ENCODE measurements around the gene ELOA. TPM values are rescaled to one million over a fixed set of nuclear protein-coding genes. Genes with fewer than 3 reads are reported as not detected.

ELOA gene
- total RNA-seq, 1 donor from 2014 or later, result 16.8 TPM

DNA sequence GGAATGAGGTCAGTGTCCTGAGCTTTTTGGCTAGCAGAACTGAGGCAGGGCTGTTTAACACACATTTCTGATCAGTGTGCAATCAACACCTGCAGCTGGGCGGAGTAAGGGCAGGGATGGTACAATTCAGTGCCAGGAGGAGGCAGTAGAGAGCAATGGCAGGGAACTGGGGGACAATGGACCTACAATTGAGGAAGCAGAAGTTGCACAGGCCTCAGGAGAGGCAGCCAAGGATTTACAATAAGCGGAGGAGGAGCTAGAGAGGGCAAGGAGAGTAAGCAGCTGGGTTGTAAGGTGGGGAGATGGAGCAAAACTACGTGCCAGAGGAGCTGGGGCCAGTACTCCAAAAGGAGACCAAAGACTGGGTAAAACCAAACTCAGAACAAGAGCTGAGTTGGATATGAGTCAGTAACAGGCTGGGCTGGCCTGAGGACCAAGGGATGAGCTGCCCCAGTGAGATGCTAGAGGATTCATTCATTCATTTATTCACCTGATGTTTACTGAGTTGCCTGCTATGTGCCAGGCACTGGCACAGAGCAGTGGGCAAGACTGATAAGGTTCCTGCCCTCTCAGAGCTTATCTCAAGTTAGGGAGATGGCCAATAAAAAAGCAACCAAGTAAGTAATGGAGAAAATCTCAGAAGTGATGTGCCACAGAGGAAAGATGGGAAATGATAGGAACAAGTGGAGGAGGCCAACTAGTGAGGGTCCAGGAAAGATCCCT lies 67.7 kb downstream of the ELOA start:
- TF ChIP-seq, protein P1, sequence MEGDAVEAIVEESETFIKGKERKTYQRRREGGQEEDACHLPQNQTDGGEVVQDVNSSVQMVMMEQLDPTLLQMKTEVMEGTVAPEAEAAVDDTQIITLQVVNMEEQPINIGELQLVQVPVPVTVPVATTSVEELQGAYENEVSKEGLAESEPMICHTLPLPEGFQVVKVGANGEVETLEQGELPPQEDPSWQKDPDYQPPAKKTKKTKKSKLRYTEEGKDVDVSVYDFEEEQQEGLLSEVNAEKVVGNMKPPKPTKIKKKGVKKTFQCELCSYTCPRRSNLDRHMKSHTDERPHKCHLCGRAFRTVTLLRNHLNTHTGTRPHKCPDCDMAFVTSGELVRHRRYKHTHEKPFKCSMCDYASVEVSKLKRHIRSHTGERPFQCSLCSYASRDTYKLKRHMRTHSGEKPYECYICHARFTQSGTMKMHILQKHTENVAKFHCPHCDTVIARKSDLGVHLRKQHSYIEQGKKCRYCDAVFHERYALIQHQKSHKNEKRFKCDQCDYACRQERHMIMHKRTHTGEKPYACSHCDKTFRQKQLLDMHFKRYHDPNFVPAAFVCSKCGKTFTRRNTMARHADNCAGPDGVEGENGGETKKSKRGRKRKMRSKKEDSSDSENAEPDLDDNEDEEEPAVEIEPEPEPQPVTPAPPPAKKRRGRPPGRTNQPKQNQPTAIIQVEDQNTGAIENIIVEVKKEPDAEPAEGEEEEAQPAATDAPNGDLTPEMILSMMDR (IDR thresholded peaks at IDR 0.05; ENCODE audit: insufficient read depth, low read length, severe bottlenecking), result peak; percentile 80
- Histone ChIP-seq H3K36me3 (ENCODE audit: control insufficient read depth, insufficient read depth, low read length) (peaks cover 8% of the 10 kb centered on the region), H3K4me3 (ENCODE audit: low read depth, low read length) (no peak overlapping the region), H3K27me3 (ENCODE audit: control insufficient read depth, insufficient read depth, low read length) (no peaks in the 10 kb centered on the region)
- FAIRE-seq (peak; percentile 94), DNase-seq (ENCODE audit: low read depth) (peak; percentile 57)

Other genes with a start within 250 kb of the ELOA start
- under 0.01 and 0.38 TPM in 2 replicates for gene E2F2, start 212.2 kb upstream of the ELOA start, total RNA-seq
- 36.5 and 47.4 TPM in 2 replicates for gene ID3, start 184.0 kb upstream of the ELOA start, total RNA-seq
- 1,896 and 1,988 TPM in 2 replicates for gene RPL11, start 51.7 kb upstream of the ELOA start, total RNA-seq
- 54.2 and 66.1 TPM in 2 replicates for gene PITHD1, start 34.9 kb downstream of the ELOA start, total RNA-seq
- 41.9 and 42.6 TPM in 2 replicates for gene LYPLA2, start 47.7 kb downstream of the ELOA start, total RNA-seq
- gene GALE, start 57.3 kb downstream of the ELOA start, total RNA-seq, result 108 and 130 TPM in 2 replicates
- gene HMGCL, start 82.0 kb downstream of the ELOA start, total RNA-seq, result 46.6 and 69.9 TPM in 2 replicates
- 21.1 and 24.7 TPM in 2 replicates for gene FUCA1, start 124.8 kb downstream of the ELOA start, total RNA-seq
- gene CNR2, start 169.9 kb downstream of the ELOA start, total RNA-seq, result not detected in 2 replicates
- gene PNRC2, start 216.4 kb downstream of the ELOA start, total RNA-seq, result 87.9 and 89.8 TPM in 2 replicates
- 52.1 and 53.4 TPM in 2 replicates for gene SRSF10, start 236.9 kb downstream of the ELOA start, total RNA-seq

Data from bronchial epithelial cell (primary cell).